HG02623 (cell line): ENCODE data around the gene DDX21.
"Not testable (repeated sequence)": the region's sequence is repeated elsewhere in the genome, so short reads cannot be mapped to it uniquely, and the experiment has no call there.

Source experiments
- ATAC-seq: cut with Tn5 transposase; IDR thresholded peaks from one replicate; pipeline ENCODE4 v1.9.1; 2021; ENCODE audit warnings: moderate library complexity; ENCODE audit not compliant: unreplicated experiment

DDX21 gene

GRCh38 chr10:68987611-68988010, 31.6 kb downstream of the DDX21 start:
- no peak for ATAC-seq

- ATAC-seq: peak; percentile 79
Measured at GRCh38 chr10:68988530-68989316, 32.8 kb downstream of the DDX21 start, which contains the start of gene KIFBP. KIFBP (plus strand) TSS chr10:68988803; CDS start chr10:68988833, 30 bp downstream.

DNA sequence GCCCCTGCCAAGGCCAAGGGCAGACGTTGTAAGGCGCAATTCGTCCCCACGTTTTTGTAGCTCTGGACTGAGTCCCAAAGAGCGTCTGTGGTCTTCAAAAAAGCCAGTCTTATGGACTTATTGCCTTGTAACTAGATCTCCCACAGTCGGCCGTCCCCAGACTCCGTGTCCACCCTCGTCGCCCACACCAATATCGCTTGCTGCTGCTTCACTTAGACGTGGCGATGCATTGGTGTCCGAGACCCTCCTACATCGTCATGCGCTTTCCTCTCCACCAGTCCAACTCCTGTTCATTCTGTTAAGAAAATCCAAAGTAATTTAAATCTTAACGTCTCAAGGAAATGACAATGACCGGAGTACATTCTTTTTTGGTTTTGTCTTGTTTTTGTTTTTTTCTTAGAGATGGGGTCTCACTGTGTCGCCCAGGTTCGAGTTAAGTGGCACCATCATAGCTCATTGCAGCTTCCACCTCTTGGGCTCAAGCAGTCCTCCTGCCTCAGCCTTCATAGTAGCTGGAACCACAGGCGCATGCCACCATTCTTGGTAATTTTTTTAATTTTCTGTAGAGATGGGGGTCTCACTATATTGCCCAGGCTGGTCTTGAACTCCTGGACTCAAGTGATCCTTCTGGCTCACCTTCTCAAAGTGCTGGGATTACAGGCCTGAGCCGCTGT, 33.5 kb downstream of the DDX21 start:
- ATAC-seq: no peak

GRCh38 chr10:68992636-68993440, 36.9 kb downstream of the DDX21 start:
- no peak for ATAC-seq

DNA sequence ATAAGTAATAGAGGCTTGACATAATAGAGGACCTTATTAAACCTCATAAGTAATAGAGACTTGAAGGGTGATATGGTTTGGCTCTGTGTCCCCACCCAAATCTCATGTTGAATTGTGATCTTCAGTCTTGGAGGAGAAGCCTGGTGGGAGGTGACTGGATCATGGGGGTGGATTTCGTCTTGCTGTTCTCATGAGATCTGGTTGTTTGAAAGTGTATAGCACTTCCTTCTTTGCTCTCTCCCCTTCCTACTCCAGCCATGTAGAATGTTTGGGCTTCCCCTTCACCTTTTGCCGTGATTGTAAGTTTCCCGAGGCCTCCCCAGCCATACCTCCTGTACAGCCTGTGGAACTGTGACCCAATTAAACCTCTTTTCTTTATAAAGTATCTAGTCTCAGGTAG, 41.2 kb downstream of the DDX21 start:
- ATAC-seq: no peak

DNA sequence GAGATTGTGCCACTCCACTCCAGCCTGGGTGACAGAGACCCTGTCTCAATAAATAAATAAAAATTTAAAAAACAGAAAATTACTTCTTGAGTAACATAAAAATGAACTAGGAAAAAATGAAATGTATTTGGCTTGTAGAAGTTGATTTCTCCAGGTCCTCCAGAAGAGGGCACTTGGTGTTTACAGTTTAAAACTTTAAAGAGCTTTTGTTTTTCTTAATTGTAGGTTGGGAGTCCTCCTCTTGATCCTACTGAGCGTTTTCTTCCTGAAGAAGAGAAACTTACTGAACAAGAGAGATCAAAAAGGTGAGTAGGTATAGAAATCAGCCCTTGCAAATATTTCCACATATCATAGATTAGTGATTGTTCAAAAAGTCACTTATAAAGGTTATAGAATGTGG, 48.9 kb downstream of the DDX21 start:
- no peak for ATAC-seq

- no peak for ATAC-seq
Measured at GRCh38 chr10:69005704-69006485, 49.9 kb downstream of the DDX21 start.

DNA sequence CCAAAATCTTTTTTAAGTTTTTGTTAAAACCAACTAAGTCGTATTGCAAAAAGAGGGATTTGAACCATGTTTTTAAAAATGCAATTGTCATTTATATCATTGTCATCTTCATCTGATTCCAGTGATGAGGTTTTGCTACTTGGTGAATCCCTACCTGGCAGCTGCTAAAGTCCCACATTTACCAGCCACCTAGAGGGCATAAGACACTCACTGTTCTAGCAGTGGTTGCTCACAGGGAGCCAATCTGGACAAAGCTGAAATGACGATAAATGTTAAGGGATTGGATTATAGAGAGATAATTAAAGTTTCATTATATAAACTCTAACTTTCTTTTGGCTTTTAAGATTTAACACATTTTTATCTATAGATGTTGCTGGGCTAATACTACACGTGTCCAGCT, 51.3 kb downstream of the DDX21 start:
- no peak for ATAC-seq

- ATAC-seq: no peak
Measured at GRCh38 chr10:69009360-69009759, 53.4 kb downstream of the DDX21 start.

DNA sequence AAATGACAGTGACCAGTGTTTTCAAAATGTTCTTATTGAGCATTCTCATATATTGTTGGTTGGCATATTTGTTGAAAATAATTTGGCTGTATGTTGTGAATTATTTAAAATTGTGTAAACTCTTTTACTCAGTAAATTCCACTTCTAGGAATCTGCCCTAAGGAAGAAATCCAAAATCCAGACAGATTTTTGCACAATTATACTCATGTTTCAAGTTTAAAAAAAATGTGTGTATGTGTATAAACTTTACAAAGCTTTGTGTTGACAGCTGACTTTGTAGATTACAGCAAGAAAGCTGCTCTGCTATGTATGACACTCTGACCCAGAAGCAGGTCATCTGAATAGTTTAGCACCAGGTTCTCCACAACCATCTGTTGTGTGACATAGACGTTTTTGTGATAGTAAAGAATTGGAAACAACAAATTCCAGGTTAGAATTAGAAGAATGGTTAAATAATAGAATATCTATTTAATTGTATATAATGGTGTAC, 54.2 kb downstream of the DDX21 start:
- ATAC-seq: no peak

DNA sequence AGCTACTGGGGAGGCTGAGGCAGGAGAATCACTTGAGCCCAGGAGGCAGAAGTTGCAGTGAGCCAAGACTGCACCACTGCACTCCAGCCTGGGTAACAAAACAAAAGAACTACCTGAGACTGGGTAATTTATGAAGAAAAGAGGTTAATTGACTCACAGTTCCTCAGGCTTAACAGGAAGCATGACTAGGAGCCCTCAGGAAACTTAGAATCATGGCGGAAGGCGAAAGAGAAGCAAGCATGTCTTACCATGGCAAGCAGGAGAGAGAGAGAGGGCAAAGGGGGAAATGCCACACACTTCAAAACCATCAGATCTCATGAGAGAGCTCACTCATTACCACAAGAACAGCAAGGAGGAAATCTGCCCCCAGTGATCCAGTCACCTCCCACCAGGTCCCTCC, 56.8 kb downstream of the DDX21 start:
- not testable (repeated sequence) for ATAC-seq

DNA sequence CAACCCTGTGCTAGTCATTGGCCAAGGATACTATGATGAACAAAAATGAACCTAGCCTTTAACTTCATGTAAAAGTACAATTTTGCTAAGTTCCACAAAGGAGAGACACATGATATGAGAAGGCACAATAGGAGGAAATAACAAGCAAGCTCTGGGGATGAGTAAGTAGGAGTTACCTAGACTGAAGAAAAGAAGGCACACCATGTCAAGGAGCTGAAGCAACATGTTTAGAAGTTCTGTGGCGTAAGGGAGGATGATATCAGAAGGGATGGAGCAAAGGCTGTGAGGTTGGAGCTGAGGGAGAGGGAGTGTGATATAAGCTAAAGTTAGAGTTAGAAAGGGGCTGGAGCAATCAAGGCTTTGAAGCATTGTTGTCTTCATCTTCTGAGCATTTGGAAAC, 58.2 kb downstream of the DDX21 start:
- no peak for ATAC-seq

- no peak for ATAC-seq
Measured at GRCh38 chr10:69018613-69019012, 62.6 kb downstream of the DDX21 start.

DNA sequence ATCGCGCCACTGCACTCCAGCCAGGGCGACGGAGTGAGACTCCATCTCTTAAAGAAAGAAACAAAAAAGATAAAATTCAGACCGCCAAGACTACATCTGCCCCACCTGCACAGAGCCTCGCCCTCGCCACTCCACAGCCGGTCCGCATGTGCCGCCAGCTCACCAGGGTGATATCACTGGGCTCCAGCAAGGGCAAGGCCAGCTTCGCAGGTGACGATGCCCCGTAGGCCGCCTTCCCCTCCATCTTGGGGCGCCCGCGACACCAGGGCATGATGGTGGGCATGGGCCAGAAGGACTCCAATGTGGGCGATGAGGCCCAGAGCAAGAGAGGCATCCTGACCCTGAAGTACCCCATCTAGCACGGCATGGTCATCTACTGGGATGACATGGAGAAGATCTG, 66.6 kb downstream of the DDX21 start:
- no peak for ATAC-seq

DNA sequence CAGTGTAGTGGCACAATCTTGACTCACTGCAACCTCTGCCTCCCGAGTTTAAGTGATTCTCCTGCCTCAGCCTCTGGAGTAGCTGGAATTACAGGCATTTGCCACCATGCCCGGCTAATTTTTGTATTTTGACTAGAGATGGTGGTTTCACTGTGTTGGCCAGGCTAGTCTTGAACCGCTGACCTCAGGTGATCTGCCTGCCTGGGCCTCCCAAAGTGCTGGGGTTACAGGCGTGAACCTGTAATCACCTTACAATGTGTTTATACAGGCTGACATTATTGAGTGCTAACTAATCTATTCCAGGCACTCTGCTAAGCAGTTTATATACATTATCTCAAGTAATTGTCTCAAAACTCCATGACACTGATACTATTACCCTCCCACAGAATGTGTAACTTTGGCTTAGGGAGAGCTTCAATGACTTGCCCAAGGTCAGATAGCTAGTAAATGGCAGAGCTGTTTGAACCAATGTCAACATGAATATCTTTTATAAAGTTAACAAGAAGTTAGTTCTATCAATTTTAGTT, 69.5 kb downstream of the DDX21 start:
- ATAC-seq: no peak

GRCh38 chr10:69033256-69033655, 77.3 kb downstream of the DDX21 start:
- no peak for ATAC-seq
